HG03095 (cell line): ENCODE data around the gene TCEA3.

Source experiments
- ATAC-seq: cut with Tn5 transposase; IDR thresholded peaks from one replicate; pipeline ENCODE4 v1.9.1; 2021; ENCODE audit warnings: moderate library complexity; ENCODE audit not compliant: unreplicated experiment

Gene TCEA3

GRCh38 chr1:23422241-23422877 lies 2.2 kb downstream of the TCEA3 start:
- ATAC-seq: no peak

DNA sequence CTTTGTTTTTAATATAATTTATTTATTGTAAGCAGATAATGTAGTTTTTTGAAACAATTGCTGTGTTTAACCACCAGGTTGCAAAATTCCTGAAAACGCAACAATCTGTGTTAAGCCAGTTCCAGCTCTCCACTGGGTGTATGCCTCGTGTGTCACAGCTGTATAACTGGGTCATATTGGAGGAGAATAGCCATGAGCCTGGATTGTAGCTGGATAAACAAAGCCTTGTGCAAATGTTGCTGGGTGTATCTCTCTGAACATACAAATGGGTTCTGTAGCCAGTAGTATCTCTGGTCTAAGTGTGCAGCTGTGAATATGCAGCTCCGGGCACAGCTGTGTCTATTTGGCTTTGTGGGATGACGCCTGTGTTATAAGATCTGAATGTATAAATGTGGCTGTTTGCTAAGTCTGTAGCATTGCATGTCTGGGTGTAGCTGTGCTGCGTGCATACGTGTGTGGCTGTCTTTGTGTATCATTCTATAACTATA lies 2.8 kb downstream of the TCEA3 start:
- ATAC-seq: no peak

- ATAC-seq: no peak
These were observed 3.2 kb downstream of the TCEA3 start for GRCh38 chr1:23421343-23421742.

GRCh38 chr1:23420778-23421177 lies 3.8 kb downstream of the TCEA3 start:
- ATAC-seq: no peak

GRCh38 chr1:23419180-23419579 lies 5.4 kb downstream of the TCEA3 start:
- no peak for ATAC-seq

DNA sequence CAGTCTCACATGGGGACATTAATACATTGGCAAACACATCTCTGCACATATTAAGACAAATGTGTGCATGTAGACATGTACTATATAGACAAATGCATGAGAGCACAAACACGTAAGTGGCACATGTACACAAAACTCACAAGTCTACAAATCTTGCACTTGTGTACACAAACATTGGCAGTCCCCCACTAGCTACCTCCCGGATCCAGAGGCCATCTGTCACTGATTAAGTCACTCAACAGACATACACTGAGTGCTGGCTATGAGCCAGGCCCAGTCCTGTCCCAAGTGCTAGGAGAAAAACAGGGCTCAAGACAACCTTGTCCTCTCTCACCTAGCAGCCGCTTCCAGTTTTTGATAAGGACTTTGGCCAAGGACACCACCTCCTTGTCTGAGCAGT lies 7.0 kb downstream of the TCEA3 start:
- no peak for ATAC-seq

DNA sequence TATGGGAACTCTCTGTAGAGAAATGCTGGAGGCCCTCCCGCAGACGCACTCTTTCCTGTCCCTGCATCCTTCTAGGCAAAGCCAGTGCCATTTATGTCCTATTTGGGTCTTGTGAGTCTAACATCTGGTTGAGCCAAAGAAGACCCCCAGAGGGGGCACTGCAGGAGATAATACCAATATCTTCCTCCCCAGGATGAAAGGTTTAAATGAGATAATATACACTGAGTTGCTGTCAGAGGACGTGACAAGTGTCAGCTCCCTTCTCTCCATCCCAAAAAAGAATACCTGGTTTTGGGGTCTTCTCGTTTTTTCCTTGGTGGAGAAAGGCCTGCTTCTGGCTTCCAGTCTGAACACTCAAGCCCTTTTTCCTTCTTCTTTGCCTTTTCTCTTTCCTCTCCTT lies 7.6 kb downstream of the TCEA3 start:
- ATAC-seq: no peak

- ATAC-seq: no peak
These were observed 15.7 kb downstream of the TCEA3 start for GRCh38 chr1:23408797-23409290.

- no peak for ATAC-seq
These were observed 17.4 kb downstream of the TCEA3 start for GRCh38 chr1:23407016-23407630.

DNA sequence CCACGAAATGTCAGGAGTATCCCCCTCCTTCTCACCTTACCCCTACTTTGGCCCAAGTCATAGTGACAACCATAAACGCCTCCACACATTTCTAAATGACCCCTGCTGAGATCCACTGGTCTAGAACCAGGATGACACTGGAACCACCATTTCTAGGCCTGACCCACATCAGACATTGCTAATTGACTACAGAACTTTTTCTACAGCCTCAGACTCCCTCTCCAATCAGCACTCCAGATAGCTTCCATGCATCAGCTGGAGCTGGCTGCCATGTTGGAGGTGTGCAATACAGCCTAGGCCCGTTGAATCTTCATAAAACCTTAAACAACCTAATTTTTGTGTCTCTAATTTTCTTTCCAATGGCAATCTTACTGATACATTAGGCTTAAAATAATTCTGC lies 18.6 kb downstream of the TCEA3 start:
- ATAC-seq: no peak

DNA sequence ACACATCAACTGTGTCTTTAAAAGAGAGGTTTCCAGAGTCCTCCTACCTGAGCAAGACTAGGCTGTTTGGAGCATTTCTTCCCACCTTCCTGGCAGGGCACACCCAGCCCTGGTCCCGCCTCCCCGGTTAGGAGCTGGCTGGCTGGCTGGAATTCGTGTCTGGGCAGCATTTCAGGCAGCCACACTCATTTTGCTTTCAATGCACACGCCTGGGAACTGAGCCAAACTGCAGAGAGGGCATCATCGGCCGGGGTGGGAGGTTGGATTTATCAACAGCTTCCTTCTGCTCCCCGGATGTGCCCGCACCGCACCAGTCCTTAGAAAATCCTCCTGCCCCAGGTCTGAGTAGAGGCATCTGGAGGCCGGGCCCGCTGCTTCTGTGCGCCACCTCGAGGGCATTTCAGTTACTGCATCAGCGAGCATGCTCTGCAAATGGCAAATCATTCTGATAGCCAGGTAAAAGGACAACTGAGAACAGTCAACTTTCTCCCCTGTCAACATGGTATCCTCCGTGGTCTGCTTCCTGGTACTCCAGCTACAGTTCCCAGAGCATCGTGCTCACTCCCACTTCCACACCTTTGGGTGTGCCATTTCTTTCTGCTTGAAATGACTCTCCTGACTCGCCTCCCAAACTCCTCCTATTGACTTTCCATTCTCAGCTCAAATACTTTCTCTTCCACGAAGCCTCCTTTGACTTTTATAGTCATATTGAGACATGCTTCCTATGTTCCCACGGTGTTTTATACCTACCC lies 20.6 kb downstream of the TCEA3 start:
- ATAC-seq: no peak

GRCh38 chr1:23403355-23403734 lies 21.2 kb downstream of the TCEA3 start:
- ATAC-seq: no peak

DNA sequence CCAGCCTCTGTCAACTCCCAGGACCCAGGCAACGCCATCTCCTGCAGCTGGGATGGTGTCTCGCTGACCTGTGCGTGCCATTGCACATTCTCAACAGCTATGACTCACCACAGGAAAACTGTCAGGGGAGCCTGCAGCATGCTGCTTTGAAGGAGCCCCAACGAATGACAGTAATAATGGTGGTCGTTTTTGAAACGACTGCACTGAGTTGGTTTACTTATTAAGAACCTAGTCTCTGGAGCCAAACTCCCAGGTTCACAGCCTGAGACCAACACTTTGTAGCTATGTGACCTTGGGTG lies 21.6 kb downstream of the TCEA3 start:
- ATAC-seq: no peak

DNA sequence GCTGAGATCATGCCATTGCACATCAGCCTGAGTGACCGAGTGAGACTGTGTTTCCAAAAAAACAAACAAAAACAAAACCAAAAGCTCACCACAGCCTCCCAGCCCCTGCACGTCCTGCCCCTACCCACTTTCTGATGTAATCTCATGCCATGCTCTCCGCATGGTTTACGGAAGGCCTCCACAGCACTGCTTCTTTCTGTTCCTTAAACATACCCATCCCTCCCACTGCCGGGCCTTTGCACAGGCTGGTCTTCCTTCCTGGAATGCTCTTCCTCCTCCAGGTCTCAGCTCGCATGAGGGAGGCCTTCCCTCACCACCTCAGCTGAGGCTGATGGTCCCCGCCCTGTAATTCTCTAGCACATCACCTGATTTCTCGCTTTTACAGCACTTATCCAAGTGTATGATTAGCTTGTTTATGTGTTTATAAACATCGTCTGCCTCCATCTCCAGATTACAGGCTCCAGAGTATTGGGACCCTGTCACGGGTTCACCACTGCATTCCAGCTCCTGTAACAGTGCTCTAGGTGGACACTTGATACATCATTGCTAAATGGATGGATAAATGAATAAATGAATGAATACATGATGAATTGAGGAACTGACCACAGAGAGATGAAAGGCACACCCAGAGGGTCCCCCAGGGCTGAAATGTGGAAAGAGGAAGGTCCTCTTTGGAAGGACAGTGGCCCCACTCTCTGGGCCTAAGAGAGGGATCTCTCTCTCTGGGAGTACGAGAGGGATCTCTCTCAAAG lies 22.1 kb downstream of the TCEA3 start:
- ATAC-seq: no peak

GRCh38 chr1:23401313-23401712 lies 23.2 kb downstream of the TCEA3 start:
- no peak for ATAC-seq

DNA sequence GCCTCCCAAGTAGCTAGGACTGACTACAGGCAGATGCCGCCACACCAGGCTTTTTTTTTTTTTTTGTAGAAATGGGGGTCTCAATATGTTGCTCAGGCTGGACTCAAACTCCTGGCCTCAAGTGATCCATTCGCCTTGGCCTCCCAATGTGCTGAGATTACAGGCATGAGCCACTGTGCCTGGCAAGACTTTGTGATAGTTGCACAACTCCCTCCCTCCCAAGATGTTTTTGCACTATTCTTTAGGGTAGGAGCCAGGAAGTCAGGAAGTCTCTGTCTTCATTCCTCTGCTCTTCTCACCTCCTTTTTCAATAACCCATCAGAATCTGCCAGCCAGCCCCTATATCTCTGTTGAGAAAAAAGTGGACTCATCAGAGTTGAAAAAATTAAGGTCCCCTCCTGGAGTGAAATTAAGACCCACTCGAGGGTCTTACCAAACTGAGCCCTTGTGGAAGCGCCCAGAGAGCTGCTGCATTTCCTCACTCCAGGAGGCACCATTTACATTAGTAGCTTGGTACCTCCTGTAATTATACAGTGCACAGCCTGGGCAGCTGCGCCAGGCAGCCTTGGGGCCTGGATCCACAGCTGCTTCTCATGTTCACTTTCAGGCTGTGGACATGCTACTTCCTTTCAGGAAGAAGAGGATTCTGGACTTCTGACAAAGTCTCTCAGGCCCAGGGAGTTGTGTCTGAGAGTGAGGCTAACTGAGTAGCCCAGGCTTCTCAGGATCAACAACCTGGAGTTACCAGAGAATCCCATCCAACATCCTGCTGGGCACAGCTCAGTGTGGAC lies 24.0 kb downstream of the TCEA3 start:
- no peak for ATAC-seq

DNA sequence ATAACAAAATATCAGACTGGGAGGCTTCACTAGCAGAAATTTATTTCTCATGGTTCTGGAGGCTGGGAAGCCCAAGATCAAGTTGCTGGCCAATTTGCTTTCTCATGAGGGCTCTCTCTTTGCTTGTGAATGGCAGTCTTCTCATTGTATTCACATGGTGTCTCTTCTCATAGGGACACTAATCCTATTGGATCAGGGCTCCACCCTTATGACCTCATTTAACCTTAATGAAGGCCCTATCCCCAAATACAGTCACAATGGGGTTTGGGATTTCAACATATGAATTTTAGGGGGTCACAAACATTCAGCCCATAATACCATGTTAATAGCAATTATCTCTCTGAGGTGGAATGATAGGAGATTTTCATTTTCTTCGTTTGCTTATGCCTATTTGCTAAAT lies 25.3 kb downstream of the TCEA3 start:
- ATAC-seq: no peak

DNA sequence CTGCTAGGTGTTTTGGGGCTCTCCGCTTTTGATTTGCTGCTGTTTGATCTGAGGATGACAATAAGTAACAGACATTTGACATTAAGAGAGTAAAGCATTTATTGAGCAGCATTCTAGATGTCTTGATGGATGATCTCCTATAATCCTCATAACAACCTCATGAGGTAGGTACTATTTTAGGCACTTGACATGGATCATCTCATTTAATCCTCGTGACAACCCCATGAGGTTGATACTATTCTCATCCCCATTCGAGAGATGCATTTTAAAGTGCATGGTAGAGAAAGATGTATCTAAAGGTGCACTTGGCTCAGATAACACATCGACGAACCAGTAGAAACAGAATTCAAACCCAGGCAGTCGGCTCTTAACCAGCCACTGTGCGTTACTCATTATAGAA lies 26.6 kb downstream of the TCEA3 start:
- ATAC-seq: no peak

DNA sequence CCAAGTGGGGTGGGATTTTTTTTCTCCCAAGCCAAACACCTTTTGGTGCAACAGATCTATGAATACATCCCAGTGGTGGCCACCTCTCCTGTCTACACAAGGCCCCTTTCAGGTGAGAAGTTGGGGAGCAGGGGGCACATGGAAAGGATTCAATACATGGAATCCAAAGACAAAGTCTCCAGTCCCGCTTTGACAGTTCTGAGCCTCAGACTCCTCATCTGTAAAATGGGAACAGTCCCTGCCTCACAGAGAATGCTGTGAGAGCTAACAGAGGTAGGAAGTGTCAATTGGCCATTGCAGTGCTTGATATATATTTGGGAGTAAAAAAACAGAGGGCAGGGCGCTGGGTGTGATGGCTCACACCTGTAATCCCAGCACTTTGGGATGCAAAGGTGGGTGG lies 28.2 kb downstream of the TCEA3 start:
- ATAC-seq: no peak

DNA sequence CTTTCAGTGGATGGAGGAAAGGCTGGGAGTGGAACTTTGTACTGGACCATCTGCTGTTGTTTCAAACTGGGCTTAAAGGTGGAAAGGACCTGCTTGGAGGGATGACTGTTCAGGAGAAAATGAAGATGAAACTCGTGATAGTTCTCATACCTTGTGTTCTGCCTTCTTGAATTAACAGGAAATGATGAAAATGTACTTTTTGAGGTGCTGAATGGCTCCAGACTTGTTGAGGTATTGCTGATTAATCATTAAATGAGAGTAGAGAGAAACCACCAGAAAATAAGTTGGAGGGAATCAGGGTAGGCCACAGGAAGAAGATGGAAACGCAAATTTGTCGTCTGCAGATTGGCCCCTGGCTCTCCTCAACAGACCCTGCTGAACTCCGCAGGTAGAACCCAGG lies 28.7 kb downstream of the TCEA3 start:
- no peak for ATAC-seq
